GM13977 (cell line): ENCODE results near the gene CYTH1.

ENCODE experiments used
- DNase-seq: peaks from one replicate; pipeline ENCODE4 v3.0.0; 2012; ENCODE audit warnings: low spot score
- in situ Hi-C: fragments of 300-500 bp; cut with MboI; formaldehyde crosslinking; loops from one replicate; pipeline ENCODE4 v1.12.0; 2022; ENCODE audit warnings: low sequenced_read_pairs, low pct_unique_long_range_greater_than_20kb, mixed read lengths, inconsistent platforms; ENCODE audit not compliant: unreplicated experiment
- TF ChIP-seq, protein P1 (sequence below): IDR thresholded peaks from 2 replicates; pipeline ENCODE4 v1.5.1; 2012; ENCODE audit warnings: mild to moderate bottlenecking, control low read depth; ENCODE audit not compliant: insufficient read depth; ENCODE audit errors: extremely low read depth, missing control alignments

CYTH1 gene

DNA sequence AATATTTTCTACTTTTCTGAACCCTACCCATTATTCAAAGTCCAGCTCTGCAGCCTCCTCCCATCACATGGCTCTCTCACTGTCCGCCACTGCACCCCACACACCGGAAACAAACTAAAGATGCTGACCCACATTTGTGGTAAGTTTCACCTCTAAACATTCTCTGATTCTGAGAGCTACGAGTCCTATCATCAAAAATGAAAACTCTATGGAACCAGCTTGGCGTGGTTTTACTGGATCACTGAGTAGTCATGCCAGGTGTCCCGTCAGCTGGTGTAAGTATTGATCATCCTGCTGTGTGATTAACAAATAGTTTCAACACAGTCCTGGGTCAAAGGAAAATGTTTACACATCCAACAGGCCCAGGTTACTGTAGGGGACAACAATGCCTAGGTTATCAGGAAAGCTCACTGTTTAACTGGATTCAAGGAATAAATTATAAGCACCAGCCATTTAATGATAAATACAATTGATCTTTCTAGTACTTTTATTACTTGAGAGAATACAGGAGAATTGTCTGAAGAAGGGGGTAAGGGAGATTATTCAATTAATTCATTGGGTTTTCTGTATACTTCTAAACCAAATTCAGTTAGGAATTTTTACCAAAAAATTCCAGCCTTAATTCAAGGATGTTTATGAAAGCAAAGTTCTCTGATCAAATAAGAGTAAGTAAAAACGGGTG is 33.9 kb downstream of the CYTH1 start:
- in situ Hi-C loops = no loop called here
- TF ChIP-seq, protein P1, sequence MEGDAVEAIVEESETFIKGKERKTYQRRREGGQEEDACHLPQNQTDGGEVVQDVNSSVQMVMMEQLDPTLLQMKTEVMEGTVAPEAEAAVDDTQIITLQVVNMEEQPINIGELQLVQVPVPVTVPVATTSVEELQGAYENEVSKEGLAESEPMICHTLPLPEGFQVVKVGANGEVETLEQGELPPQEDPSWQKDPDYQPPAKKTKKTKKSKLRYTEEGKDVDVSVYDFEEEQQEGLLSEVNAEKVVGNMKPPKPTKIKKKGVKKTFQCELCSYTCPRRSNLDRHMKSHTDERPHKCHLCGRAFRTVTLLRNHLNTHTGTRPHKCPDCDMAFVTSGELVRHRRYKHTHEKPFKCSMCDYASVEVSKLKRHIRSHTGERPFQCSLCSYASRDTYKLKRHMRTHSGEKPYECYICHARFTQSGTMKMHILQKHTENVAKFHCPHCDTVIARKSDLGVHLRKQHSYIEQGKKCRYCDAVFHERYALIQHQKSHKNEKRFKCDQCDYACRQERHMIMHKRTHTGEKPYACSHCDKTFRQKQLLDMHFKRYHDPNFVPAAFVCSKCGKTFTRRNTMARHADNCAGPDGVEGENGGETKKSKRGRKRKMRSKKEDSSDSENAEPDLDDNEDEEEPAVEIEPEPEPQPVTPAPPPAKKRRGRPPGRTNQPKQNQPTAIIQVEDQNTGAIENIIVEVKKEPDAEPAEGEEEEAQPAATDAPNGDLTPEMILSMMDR = no peak
- DNase-seq = no peak

DNA sequence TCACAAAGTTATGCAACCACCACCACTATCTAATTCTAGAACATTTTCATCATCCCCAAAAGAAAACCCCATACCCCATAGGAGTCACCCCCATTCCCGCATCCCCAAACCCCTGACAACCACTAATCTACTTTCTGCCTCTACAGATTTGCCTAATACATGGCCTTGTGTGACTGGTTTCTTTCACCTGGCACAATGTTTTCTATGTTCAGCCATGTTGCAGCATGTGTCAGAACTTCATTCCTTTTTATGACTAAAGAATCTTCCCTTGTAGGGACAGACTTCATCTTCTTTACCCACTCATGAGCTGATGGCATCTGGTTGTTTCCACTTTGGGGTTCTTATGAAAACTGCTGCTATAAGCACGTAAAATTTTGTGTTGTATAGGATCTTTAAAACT is 34.6 kb downstream of the CYTH1 start:
- in situ Hi-C loops = no loop called here
- DNase-seq = no peak
- TF ChIP-seq, protein P1 = no peak

DNA sequence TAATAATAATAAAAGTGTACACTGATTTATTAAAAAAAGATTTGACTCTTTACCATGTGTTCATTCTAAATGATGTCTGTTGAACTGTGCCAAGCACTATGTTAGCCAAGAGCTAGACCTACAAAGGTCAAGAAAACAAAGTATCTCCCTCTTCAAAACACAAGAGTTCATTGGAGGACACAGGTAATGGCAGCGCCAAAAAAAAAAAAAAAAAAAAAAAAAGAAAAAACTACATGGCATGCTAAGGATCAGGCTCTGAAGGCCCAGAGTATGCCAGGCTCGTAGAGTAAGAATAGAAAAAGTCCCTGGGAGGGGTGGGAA is 35.2 kb downstream of the CYTH1 start:
- in situ Hi-C loops = no loop called here
- no peak for DNase-seq
- TF ChIP-seq, protein P1 = no peak

DNA sequence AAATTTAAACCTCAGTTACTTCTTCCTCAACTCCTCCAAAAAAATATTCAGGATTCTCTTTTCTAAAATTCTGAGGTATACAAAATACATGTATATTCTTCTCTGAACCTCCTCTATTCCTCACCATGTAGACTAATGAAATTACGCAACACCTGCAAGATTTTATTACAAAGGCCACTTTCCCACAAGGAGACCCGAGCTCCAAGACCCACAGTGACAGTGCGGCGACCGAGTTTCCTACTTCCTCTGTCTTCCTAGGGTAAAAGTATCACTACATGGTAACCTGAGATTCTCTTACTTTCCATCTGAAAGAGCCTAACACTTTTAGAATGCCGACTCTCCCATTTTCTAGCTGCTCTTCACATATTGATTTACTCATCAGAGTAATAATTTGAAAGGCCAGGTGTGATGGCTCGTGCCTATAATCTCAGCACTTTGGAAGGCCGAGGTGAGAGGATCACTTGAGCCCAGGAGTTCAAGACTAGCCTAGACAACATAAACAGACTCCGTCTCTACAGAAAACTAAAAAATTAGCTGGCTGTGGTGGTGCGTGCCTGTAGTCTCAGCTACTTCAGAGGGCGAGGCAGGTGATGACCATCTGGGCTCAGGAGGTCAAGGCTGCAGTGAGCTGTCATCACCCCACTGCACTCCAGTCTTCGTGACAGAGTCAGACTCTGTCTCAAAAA is 35.7 kb downstream of the CYTH1 start:
- TF ChIP-seq, protein P1 = no peak
- DNase-seq = no peak
- in situ Hi-C loops = no loop called here

DNA sequence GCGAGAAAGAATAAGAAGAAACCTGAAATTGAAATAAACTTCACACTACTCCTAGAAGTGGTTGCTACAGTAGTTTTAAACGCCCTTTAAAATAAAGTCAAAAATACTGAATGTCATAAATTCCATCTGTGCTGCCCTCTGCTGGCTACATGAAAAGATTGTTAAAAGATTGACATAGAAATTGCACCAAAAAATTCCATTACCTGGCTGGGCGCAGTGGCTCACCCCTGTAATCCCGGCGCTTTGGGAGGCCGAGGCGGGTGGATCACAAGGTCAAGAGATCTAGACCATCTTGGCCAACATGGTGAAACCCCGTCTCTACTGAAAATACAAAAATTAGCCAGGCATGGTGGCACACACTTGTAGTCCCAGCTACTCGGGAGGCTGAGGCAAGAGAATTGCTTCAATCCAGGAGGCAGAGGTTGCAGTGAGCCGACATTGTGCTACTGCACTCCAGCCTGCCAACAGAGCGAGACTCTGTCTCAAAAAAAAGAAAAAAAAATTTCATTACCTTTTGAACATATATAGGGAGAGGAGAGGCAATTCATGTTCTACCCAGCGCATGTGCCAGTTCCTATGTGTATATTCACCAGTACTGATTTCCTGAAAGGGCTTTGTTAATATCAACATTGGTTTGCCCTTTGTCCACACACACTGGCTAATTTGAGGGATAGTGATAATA is 36.5 kb downstream of the CYTH1 start:
- DNase-seq = no peak
- TF ChIP-seq, protein P1 = peak; percentile 56
- in situ Hi-C loops = no loop called here

DNA sequence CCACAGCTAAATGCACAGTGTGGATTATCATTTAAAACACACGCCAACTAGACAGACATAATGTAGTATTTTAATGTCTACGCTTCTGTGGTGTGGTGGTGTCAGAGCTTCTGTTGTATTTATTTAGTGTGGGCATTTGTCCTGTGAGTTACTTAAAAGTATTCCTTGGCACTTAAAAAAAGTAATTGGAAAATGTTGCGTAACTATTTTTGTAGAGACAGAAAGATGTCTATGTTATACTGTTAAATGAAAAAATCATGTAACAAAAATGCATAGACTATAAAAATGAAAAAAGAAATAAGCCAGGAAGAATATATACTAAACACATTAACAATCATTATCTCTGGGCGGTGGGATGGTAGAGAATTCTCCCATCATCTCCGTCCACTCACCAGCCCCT is 39.2 kb downstream of the CYTH1 start:
- TF ChIP-seq, protein P1 = no peak
- DNase-seq = no peak
- in situ Hi-C loops = no loop called here
